ENCODE data around the gene CEP72.

GRCh38 chr5:691817-692528, 79.8 kb downstream of the CEP72 start:
- TF ChIP-seq CTCF (IDR thresholded peaks at IDR 0.05): no peak
- no peak for TF ChIP-seq EP300 (IDR thresholded peaks at IDR 0.05)
